GM18873 (cell line): Measurements from ENCODE around the gene MYH11.
"Not testable (repeated sequence)": the region's sequence is repeated elsewhere in the genome, so short reads cannot be mapped to it uniquely, and the experiment has no call there.

Source experiments
- ATAC-seq: cut with Tn5 transposase; IDR thresholded peaks from one replicate; pipeline ENCODE4 v1.9.1; 2021; ENCODE audit warnings: mild to moderate bottlenecking, moderate library complexity, moderate number of reproducible peaks; ENCODE audit not compliant: unreplicated experiment, low FRiP score

MYH11 gene

GRCh38 chr16:15846510-15846909 lies 10.3 kb downstream of the MYH11 start:
- no peak for ATAC-seq

DNA sequence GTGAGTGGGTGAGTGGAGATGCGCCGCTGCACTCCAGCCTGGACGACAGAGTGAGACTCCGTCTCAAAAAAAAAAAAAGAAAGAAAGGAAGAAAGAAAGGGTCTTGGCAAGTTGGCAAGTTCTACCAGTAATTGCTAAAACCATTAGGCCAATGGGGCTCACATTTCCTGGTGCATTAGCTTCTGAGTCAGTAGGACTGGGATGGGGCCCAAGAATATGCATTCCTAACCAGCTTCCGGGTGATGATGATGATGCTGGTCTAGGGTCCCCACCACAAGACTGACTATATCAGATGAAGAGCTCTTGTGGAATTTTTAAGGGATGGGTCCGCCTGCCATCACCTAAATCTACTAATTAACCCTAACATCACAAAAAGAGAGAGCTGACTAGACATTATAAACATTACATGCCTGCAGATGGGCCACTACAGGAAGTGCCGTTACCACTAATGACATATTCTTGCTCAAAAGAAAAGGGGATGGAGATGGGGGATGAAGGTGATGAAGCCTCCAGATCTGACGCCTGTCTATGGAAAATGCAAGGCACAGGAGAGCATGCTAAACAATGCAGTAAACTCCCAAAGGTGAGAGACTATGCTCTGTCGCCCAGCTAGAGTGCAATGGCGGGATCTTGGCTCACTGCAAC lies 13.1 kb downstream of the MYH11 start:
- no peak for ATAC-seq

DNA sequence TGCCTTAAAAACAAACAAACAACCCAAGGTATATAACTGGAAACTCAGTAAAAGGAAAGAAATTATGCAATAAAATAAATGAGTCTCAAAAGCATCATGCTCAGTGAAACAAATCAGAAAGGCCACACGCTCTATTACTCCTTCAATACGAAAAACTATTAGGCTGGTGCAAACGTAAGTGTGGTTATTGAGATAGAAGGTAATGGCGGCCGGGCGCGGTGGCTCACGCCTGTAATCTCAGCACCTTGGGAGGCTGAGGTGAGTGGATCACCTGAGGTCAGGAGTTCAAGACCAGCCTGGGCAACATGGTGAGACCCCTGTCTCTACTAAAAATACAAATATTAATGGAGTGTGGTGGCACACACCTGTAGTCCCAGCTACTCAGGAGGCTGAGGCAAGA lies 17.6 kb downstream of the MYH11 start:
- not testable (repeated sequence) for ATAC-seq

- ATAC-seq: no peak
Measured at GRCh38 chr16:15837761-15838160, 19.1 kb downstream of the MYH11 start.

- no peak for ATAC-seq
Measured at GRCh38 chr16:15836965-15837611, 19.7 kb downstream of the MYH11 start.

DNA sequence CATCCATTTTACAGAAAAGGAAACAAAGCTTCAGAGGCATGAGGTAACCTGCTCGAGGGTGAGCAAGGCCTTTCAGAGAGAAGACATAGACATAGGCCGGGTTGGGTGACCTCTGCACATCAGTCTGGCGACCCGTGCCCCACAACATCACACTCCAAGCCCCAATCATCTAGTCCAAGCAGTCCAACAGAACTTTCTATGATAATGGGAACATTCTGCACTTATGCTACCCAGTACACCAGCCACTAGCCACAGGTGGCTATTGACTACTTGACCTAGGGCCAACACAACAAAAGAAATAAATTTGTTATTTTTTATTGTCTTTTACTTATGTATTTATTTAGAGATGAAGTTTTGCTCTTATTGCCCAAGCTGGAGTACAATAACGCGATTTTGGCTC lies 20.8 kb downstream of the MYH11 start:
- no peak for ATAC-seq

DNA sequence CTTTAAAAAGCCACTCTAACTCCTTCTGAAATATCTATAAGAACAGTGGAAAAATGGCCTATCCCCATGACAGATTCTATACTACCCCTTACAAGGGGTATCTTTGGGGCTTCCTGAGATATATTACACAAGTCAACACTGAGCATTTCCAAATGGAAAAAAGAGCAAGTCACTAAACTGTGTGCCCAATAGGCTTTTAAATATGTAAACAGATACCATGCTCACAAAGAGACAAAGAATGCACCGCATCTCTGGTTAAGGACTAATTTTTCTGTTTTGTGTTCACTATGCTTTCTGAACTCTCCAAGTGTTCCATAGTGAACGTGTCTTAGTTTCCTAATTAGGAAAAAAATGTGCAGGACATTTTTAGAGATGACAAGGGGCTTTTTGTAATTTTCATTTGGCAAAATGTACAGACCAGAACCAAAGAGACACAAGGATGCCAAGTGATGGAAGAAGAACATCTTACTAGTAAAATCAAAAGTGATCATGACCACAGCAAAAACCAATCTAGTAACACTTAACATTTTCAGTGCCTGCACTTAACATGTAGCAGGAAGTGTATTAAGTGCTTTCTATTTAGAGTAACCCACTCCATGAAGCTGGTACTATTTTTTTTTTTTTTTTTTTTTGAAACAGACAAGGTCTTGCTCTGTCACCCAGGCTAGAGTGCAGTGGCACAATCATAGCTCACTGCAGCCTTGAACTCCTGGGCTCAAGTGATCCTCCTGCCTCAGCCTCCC lies 21.5 kb downstream of the MYH11 start:
- no peak for ATAC-seq

- no peak for ATAC-seq
Measured at GRCh38 chr16:15834502-15834901, 22.3 kb downstream of the MYH11 start.

DNA sequence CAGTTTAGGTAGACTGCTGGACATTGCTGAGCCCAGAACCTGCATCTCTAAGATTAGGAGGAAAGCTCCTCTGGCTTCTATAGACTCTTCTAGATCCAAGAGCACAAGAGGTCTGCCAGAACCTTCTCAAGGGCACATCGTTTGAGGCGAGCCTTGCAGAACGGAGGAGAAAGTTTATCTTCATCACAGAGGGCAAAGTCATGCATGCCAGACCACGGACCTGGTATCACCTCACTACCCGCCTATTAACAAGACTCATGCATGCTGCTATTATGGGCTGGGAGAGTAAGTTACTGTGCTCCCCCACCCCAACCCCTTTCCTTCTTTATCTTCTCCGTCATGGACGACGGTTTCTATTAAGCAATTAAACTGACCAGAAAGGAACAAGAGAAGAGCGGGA lies 23.3 kb downstream of the MYH11 start:
- no peak for ATAC-seq

GRCh38 chr16:15832241-15832640 lies 24.6 kb downstream of the MYH11 start:
- no peak for ATAC-seq

DNA sequence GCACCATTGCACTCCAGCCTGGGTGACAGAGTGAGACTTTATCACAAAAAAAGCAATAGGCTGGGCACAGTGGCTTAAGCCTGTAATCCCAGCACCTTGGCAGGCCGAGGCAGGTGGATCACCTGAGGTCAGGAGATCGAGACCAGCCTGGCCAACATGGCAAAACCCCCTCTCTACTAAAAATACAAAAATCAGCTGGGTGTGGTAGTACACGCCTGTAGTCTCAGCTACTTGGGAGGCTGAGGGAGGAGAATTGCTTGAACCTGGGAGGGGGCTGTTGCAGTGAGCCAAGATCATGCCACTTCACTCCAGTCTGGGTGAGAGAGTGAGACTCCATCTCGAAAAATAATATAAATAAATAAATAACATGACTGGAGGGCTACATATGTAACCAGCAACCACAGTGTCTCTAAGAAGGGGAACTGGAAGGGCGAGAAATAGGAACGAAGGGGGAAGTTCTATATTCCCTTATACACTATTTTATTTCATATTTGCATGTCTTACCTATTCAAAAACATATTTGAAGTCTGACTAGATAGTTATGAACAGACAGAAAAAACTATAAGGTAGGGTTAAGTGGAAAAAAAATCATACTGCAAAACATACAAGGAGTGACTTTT lies 25.9 kb downstream of the MYH11 start:
- no peak for ATAC-seq

DNA sequence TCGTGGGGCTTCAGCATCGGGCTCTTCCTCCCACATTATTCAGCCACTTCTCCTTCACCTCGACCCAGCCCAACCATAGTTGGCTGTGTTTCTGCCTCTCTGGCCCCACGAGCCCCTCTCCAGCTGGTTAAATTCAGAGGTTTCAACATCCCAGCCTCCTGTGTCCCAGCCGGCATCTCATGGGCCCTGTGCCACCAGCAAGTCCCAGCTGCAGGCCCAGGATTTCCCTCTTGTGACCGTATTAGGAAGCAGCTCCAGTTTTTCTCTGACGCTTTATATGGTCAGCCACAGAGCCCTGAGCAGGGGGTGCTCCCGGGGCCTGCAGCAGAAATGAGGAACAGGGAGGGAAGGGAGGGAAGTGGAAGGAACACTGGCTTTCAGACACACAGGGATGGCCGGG lies 27.4 kb downstream of the MYH11 start:
- no peak for ATAC-seq

- ATAC-seq: no peak
Measured at GRCh38 chr16:15827709-15828343, 29.0 kb downstream of the MYH11 start.

DNA sequence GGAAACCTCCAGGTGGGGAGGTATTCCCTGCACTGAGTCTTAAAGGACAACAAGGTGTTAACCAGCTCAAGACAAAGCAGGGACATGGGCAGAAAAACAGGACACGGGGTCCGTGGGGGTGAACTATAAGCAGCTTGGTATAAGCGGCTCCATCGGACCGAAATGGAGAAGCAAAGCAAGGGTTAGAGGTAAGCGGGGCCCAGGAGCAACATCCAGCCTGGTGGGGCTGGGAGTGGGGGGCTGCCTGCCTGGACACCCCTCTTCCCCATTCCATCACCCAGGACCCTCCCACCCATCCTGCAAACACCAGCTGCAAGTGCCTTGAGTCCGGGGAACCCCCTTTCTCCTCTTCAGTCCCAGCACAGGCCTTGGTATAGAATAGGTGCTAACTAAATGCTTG lies 29.5 kb downstream of the MYH11 start:
- no peak for ATAC-seq

- ATAC-seq: no peak
Measured at GRCh38 chr16:15825750-15826305, 31.0 kb downstream of the MYH11 start.

DNA sequence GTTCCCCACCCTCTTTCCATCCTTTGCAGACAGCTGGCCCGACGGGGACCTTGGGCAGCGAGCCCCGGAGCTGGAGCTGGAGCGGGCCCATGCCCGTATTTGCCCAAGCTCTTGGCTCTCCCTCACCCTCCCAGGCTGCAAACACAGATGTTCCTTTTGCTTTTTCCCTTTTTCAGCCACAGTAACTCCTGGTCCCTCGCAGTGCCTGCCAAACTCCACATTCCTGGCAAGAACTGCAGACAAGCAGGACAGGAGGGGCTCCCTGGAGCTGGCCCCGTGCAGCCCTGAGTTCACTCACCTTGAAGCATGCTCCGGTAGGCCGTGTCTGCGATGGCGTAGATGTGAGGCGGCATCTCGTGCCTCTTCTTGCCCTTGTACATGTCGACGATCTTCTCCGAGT lies 33.9 kb downstream of the MYH11 start:
- no peak for ATAC-seq

DNA sequence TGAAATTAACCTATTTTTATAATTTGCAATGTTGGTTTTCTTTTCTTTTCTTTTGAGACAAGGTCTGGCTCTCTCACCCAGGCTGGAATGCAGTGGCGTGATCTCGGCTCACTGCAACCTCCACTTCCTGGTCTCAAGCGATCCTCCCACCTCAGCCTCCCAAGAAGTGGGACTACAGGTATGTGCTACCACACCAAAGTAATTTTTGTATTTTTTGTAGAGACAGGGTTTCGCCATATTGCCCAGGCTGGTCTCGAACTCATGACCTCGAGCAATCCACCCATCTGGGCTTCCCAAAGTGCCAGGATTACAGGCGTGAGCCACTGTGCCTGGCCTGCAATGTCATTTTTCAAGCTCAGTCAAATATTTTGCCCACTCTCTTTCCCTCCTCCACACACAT lies 36.0 kb downstream of the MYH11 start:
- no peak for ATAC-seq

- ATAC-seq: no peak
Measured at GRCh38 chr16:15819046-15819445, 37.8 kb downstream of the MYH11 start.

GRCh38 chr16:15817446-15817845 lies 39.4 kb downstream of the MYH11 start:
- no peak for ATAC-seq

- no peak for ATAC-seq
Measured at GRCh38 chr16:15816228-15816627, 40.6 kb downstream of the MYH11 start.

- ATAC-seq: not testable (repeated sequence)
Measured at GRCh38 chr16:15812401-15812750, 44.5 kb downstream of the MYH11 start.
